Uterus (tissue), 4 donors: ENCODE data around the gene CMC1. TPM values are rescaled to one million over a fixed set of nuclear protein-coding genes. Genes with fewer than 3 reads are reported as not detected.

Experiments
- DNase-seq, 2 donors: peaks; one replicate each; pipeline ENCODE4 v3.0.0-alpha.2; 2019 to 2020
- H3K27ac ChIP-seq, 2 donors: fragments of 200-600 bp; sonication (generic); 1 replicate in 1 of 2; 2 replicates in 1 of 2; pipeline ENCODE4 v1.5.1; 2016 to 2018
- H3K27me3 ChIP-seq, 2 donors: fragments of 200-600 bp; sonication (generic); one replicate each; pipeline ENCODE4 v1.5.1; 2018 to 2019; ENCODE audit warnings: control low read depth in 1 of 2
- H3K36me3 ChIP-seq, 2 donors: fragments of 200-600 bp; sonication (generic); one replicate each; pipeline ENCODE4 v1.5.1; 2019; ENCODE audit warnings: control low read depth in 1 of 2
- H3K4me1 ChIP-seq, 2 donors: fragments of 200-600 bp; sonication (generic); one replicate each; pipeline ENCODE4 v1.5.1; 2018 to 2019; ENCODE audit warnings: control low read depth in 1 of 2
- H3K4me3 ChIP-seq, 2 donors: fragments of 200-600 bp; sonication (generic); 1 replicate in 1 of 2; 2 replicates in 1 of 2; pipeline ENCODE4 v1.5.1; 2018 to 2019; ENCODE audit warnings: mild to moderate bottlenecking in 1 of 2
- H3K9me3 ChIP-seq, 2 donors: fragments of 200-600 bp; sonication (generic); one replicate each; pipeline ENCODE4 v1.5.1; 2019; ENCODE audit warnings: control low read depth in 1 of 2
- CTCF ChIP-seq, 4 experiments: fragments of 200-600 bp in 2 of 4; fragments of 450-650 bp in 2 of 4; sonication (generic) in 2 of 4; IDR thresholded peaks; one replicate each; pipeline ENCODE4 v1.5.1; 2016 to 2019; ENCODE audit warnings: antibody characterized with exemption in 4 of 4, mild to moderate bottlenecking in 2 of 4, moderate library complexity in 1 of 4
- POLR2A ChIP-seq, 2 donors: fragments of 450-650 bp; IDR thresholded peaks; one replicate each; pipeline ENCODE4 v1.6.1; 2016; ENCODE audit warnings: antibody characterized with exemption in 2 of 2, mild to moderate bottlenecking in 1 of 2, moderate library complexity in 1 of 2
- intact Hi-C: fragments of 100-400 bp; cut with DNase I; formaldehyde crosslinking; loops from one replicate; pipeline ENCODE4 v1.15.1; 2023; ENCODE audit warnings: low total_unique reads
- total RNA-seq, 4 donors: library from RNA; depleted of rRNA in 3 of 4; stranded (reverse); fragments of >200 nt in 3 of 4; gene quantifications; one replicate each; pipeline versions ENCODE4 v1.1.0 to v1.2.4, GENCODE V29; 2014 to 2023
- donor health status: DM: yes; HTN: yes; CAD: no.

Gene CMC1
- total RNA-seq, 4 donors from 2014 or later, result 2.0 to 17.8 (median 3.9) TPM

GRCh38 chr3:28207000-28207733, 34.3 kb upstream of the CMC1 start:
- H3K27ac ChIP-seq, result no peak overlapping the region
- no peaks in the 10 kb centered on the region for H3K36me3 ChIP-seq
- DNase-seq, result no peak
- no peak for TF ChIP-seq CTCF (IDR thresholded peaks at IDR 0.05)
- no peak for TF ChIP-seq POLR2A (IDR thresholded peaks at IDR 0.05)
- intact Hi-C loops, result no loop called here
- H3K27me3 ChIP-seq, result no peaks in the 10 kb centered on the region
- no peak overlapping the region for H3K4me3 ChIP-seq
- no peaks in the 10 kb centered on the region for H3K4me1 ChIP-seq
- H3K9me3 ChIP-seq, result no peaks in the 10 kb centered on the region

- no peaks in the 10 kb centered on the region for H3K9me3 ChIP-seq
- no peaks in the 10 kb centered on the region for H3K36me3 ChIP-seq
- intact Hi-C loops, result no loop called here
- DNase-seq, result no peak
- no peaks in the 10 kb centered on the region for H3K27me3 ChIP-seq
- H3K4me1 ChIP-seq, result no peaks in the 10 kb centered on the region
- H3K27ac ChIP-seq, result no peak overlapping the region
- TF ChIP-seq CTCF (IDR thresholded peaks at IDR 0.05), result no peak
- no peak for TF ChIP-seq POLR2A (IDR thresholded peaks at IDR 0.05)
- no peak overlapping the region for H3K4me3 ChIP-seq
Measured at GRCh38 chr3:28210968-28211713, 30.3 kb upstream of the CMC1 start.

DNA sequence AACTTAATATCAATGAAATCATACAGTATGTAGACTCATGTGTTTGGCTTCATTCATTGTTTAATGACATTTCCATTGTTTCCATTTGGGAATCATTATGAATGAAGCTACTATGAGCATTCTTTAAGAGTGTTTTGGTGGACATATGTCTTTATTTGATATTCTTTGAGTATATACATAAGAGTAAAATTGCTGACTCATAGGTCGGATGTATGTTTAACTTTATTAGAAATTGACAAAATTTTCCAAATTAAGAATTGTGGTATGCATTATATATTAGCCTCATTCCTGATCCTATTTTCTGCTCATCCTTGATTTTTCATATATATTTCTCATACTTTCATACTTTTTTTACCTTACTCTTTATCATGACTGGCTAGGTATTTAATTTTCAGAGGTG, 28.7 kb upstream of the CMC1 start:
- no peaks in the 10 kb centered on the region for H3K27me3 ChIP-seq
- no peaks in the 10 kb centered on the region for H3K4me1 ChIP-seq
- H3K36me3 ChIP-seq, result no peaks in the 10 kb centered on the region
- intact Hi-C loops, result no loop called here
- TF ChIP-seq CTCF (IDR thresholded peaks at IDR 0.05), result no peak
- TF ChIP-seq POLR2A (IDR thresholded peaks at IDR 0.05), result no peak
- DNase-seq, result no peak
- H3K27ac ChIP-seq, result no peak overlapping the region
- no peaks in the 10 kb centered on the region for H3K9me3 ChIP-seq
- no peak overlapping the region for H3K4me3 ChIP-seq

- H3K27me3 ChIP-seq, result no peaks in the 10 kb centered on the region
- no peak overlapping the region for H3K4me3 ChIP-seq
- no peaks in the 10 kb centered on the region for H3K9me3 ChIP-seq
- intact Hi-C loops, result no loop called here
- H3K4me1 ChIP-seq, result no peaks in the 10 kb centered on the region
- DNase-seq, result no peak
- no peaks in the 10 kb centered on the region for H3K36me3 ChIP-seq
- H3K27ac ChIP-seq, result no peak overlapping the region
- no peak for TF ChIP-seq POLR2A (IDR thresholded peaks at IDR 0.05)
- TF ChIP-seq CTCF (IDR thresholded peaks at IDR 0.05), result no peak
Measured at GRCh38 chr3:28215407-28215806, 26.0 kb upstream of the CMC1 start.
